ENCODE data around the gene BARD1.
"Not testable (repeated sequence)": the region's sequence is repeated elsewhere in the genome, so short reads cannot be mapped to it uniquely, and the experiment has no call there.

BARD1 gene

DNA sequence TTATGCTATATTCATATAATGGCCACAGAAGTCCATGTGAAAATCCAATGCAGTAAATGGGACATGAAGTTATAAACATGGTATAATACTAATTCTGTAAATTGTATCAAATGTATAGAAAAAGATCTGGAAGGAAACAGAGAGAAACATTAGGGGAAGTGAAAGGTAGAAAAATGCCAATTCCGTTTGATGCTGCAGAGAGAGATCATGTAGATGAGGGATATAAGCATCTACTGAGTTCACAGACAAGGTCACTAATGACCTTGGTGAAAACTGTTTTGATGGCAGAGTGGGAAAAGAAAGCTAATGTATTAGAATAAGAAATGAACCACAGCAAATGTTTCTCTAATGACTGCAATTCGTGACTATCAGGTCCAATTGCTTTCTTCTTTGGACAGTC, 56.0 kb downstream of the BARD1 start:
- DNase-seq = no peak

- DNase-seq = no peak
Observed at GRCh38 chr2:214750529-214750928, 59.0 kb downstream of the BARD1 start.

DNA sequence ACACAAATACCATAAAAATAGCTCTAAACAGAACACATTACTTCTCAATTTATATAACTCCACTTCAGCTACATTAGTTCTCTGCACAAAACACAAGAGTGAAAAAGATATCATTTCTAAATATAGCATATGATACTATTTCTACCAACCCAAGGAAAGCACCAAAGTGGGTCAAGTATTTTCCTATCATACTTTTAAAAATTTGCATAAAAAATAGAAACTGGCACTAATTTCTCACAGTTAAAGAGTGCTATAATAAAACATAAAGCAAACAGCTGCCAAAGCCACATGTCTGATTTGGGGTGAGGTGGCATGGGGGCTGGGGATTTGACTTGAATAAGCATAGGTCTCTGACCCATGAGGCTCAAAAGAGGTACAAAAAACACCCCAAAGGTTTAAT, 61.5 kb downstream of the BARD1 start:
- DNase-seq = no peak

GRCh38 chr2:214742119-214742518, 67.4 kb downstream of the BARD1 start:
- DNase-seq = no peak

GRCh38 chr2:214740867-214741395, 68.6 kb downstream of the BARD1 start:
- DNase-seq = no peak

DNA sequence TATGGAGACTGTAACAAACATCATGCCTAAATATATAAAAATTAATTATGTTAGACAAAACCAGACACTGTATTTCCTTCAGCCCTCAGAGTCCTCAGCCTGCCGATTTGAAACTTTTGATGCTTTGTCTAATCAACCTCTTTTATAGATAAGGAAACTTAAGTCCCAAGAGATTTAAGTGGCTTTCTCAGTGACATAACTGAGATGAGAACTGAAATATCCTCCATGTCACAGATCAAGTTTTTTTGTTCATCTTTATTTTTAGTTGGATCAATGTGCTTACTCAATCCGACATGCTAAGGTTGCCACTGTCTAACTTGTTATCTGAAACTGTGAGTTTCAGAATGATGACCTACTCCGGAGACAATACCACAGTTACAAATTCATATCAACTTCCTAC, 72.3 kb downstream of the BARD1 start:
- DNase-seq = no peak

- no peak for DNase-seq
Observed at GRCh38 chr2:214730800-214731407, 78.6 kb downstream of the BARD1 start.

- no peak for DNase-seq
Observed at GRCh38 chr2:214730248-214730647, 79.2 kb downstream of the BARD1 start.

- DNase-seq = no peak
Observed at GRCh38 chr2:214724741-214725140, 84.7 kb downstream of the BARD1 start.

- DNase-seq = not testable (repeated sequence)
Observed at GRCh38 chr2:214717837-214718236, 91.6 kb downstream of the BARD1 start.

GRCh38 chr2:214716811-214717560, 92.5 kb downstream of the BARD1 start:
- DNase-seq = no peak

DNA sequence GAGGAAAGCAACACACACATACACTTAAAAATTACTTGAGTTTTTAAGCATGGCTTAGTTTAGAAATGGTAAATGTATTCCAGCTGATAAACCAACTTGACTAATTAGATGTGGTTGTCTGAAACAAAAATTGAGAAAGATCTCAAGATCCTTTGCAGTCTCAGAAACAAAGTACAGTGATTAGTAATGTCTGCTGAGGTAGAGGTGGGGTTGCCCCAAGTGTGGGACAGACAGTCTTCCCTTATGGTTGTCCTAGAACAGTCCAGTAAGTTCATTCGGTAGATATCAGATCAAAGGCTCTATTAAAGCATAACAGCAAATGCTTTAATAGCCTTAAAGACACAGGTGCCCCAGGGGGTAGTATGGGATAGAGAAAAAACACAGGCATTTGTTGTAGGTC, 94.5 kb downstream of the BARD1 start:
- DNase-seq = no peak

DNA sequence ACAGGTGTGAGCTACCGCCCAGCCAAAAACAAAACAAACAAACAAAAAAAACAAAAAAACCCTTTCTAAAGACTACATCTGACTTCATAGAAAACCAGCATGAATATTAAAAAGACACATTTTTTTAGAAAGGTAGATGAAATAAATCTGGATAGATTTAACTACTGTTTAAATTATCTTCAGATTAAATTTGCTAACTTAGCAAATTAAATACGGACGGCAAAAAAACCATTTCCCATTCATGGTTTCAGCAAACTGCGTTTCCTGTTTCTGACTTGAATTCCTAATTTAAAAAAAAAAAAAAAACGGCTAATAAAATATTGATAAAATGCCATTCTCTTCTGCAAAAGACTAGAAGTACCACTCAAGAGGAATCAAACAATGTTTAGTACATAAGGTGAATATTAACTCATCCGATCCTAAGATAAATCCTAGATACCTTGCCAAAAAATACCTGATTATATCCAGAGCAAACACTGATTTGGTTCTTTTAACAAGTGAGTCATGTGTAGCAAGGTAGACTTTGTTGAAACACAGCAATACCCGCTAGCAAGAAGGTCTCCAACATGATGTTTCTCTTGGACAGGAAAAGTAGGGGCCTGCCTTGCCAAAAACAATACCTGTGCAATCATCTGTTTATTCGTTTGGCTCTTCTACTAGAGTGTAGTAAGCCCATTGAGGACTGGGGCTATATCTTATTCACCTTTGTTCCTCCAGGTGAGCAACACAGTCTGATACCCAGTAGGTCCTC, 96.2 kb downstream of the BARD1 start:
- no peak for DNase-seq

GRCh38 chr2:214710729-214711128, 98.8 kb downstream of the BARD1 start:
- no peak for DNase-seq

DNA sequence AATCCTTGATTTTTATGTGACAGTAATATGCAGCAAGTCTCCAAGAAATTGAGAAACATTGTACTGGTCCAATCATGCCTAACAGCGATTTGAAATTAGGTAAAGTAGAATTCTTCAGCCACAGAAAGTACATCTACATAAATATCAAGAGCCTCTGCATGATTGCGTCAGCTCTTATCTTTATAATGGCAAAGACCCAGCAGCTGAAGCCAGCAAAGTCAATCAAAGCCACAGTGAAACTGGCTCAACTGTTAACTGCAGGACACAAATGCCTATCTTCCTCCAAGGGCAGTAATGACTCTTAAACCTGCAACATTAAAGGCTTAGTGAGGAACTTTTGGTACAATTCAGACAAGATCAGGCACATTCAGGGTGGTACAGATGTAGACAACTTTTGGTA, 102.5 kb downstream of the BARD1 start:
- no peak for DNase-seq

GRCh38 chr2:214699236-214699635, 110.2 kb downstream of the BARD1 start:
- DNase-seq = no peak

GRCh38 chr2:214696681-214697080, 112.8 kb downstream of the BARD1 start:
- no peak for DNase-seq

DNA sequence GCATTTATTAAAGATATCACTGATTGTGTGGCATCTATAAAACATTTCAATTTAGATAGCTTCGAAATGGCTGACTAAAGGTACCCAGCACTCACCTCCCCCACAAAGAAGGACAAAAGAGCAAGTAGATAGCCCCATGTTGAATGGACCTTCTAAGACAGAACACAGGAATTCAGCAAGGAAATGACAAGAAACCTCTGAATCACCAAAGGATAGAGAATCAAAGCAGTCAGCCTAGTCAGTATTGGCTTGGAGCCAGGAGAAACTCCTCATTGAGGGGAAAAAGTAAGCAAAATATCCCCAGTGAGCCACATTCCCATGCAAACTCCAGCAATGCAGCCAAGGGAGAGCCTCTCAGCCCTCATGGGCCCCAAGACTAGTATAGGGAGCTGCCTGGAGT, 113.7 kb downstream of the BARD1 start:
- no peak for DNase-seq

GRCh38 chr2:214683557-214683956, 125.9 kb downstream of the BARD1 start:
- not testable (repeated sequence) for DNase-seq

DNA sequence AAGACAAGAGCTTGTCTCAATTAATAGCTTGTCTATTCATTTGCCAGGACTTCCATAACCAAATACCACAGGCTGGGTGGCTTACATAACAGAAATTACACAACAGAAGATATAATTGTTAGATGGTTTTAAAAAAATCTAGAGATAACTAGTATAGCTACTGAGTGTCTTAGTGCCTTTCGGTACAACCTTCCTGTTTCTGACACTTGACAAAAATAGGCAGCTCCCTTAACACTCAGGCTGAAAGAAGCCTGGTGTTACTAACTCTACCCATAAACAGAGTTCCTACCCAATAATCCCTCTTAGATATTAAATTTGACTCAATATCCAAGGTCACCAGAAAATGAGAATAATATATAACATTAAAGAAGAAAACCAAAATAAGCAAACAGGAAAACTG, 129.7 kb downstream of the BARD1 start:
- DNase-seq = no peak

GRCh38 chr2:214676421-214677089, 132.9 kb downstream of the BARD1 start:
- DNase-seq = no peak

All from AML-193 (cell line).